Measurements from ENCODE around the gene PTPRC. TPM values are rescaled to one million over a fixed set of nuclear protein-coding genes. Genes with fewer than 3 reads are reported as not detected.

Gene PTPRC
- total RNA-seq, 1 donor from 2014 or later, result not detected

GRCh38 chr1:198725090-198725489 is 86.2 kb downstream of the PTPRC start:
- H3K4me1 Mint-ChIP-seq, result no peaks in the 10 kb centered on the region
- DNase-seq (ENCODE audit: low spot score in 2 of 2, unreplicated experiment in 2 of 2), result no peak
- no peaks in the 10 kb centered on the region for H3K36me3 Mint-ChIP-seq
- H3K9me3 Mint-ChIP-seq, result no peaks in the 10 kb centered on the region
- H3K27ac Mint-ChIP-seq, result no peak overlapping the region
- H3K4me3 Mint-ChIP-seq, result no peak overlapping the region
- TF ChIP-seq CTCF (IDR thresholded peaks at IDR 0.05; ENCODE audit: unreplicated experiment), result no peak
- no peaks in the 10 kb centered on the region for H3K27me3 Mint-ChIP-seq (ENCODE audit: low read depth)

GRCh38 chr1:198726455-198726854 is 87.6 kb downstream of the PTPRC start:
- no peaks in the 10 kb centered on the region for H3K27me3 Mint-ChIP-seq (ENCODE audit: low read depth)

GRCh38 chr1:198729195-198729863 is 90.5 kb downstream of the PTPRC start:
- H3K27ac Mint-ChIP-seq, result no peak overlapping the region
- H3K36me3 Mint-ChIP-seq, result no peaks in the 10 kb centered on the region
- peaks cover 6% of the 10 kb centered on the region for H3K4me1 Mint-ChIP-seq
- no peaks in the 10 kb centered on the region for H3K27me3 Mint-ChIP-seq (ENCODE audit: low read depth)
- H3K9me3 Mint-ChIP-seq, result no peaks in the 10 kb centered on the region
- no peak for DNase-seq (ENCODE audit: low spot score in 2 of 2, unreplicated experiment in 2 of 2)
- H3K4me3 Mint-ChIP-seq, result no peak overlapping the region
- TF ChIP-seq CTCF (IDR thresholded peaks at IDR 0.05; ENCODE audit: unreplicated experiment), result no peak

More at GRCh38 chr1:198726455-198726854, 87.6 kb downstream of the PTPRC start:
- DNase-seq (ENCODE audit: low spot score in 2 of 2, unreplicated experiment in 2 of 2), result no peak
- Mint-ChIP-seq H3K27ac (no peak overlapping the region), H3K9me3 (no peaks in the 10 kb centered on the region), H3K4me3 (no peak overlapping the region), H3K36me3 (no peaks in the 10 kb centered on the region), H3K4me1 (no peaks in the 10 kb centered on the region)
- TF ChIP-seq CTCF (IDR thresholded peaks at IDR 0.05; ENCODE audit: unreplicated experiment), result no peak

GRCh38 chr1:198730952-198731351 is 92.1 kb downstream of the PTPRC start:
- Mint-ChIP-seq H3K4me3 (no peak overlapping the region), H3K9me3 (no peaks in the 10 kb centered on the region), H3K27me3 (ENCODE audit: low read depth) (peaks cover 1% of the 10 kb centered on the region), H3K4me1 (peaks cover 6% of the 10 kb centered on the region), H3K36me3 (no peaks in the 10 kb centered on the region), H3K27ac (no peak overlapping the region)
- DNase-seq (ENCODE audit: low spot score in 2 of 2, unreplicated experiment in 2 of 2), result no peak
- TF ChIP-seq CTCF (IDR thresholded peaks at IDR 0.05; ENCODE audit: unreplicated experiment), result no peak

GRCh38 chr1:198734323-198735008 is 95.6 kb downstream of the PTPRC start:
- H3K27ac Mint-ChIP-seq, result no peak overlapping the region
- peaks cover 22% of the 10 kb centered on the region for H3K9me3 Mint-ChIP-seq
- TF ChIP-seq CTCF (IDR thresholded peaks at IDR 0.05; ENCODE audit: unreplicated experiment), result no peak
- no peaks in the 10 kb centered on the region for H3K36me3 Mint-ChIP-seq
- no peak overlapping the region for H3K4me3 Mint-ChIP-seq
- no peak for DNase-seq (ENCODE audit: low spot score in 2 of 2, unreplicated experiment in 2 of 2)
- H3K27me3 Mint-ChIP-seq (ENCODE audit: low read depth), result peaks cover 1% of the 10 kb centered on the region
- peaks cover 6% of the 10 kb centered on the region for H3K4me1 Mint-ChIP-seq
